GM12878 (cell line): ENCODE data around the gene SLX4IP. TPM values are rescaled to one million over a fixed set of nuclear protein-coding genes. Genes with fewer than 3 reads are reported as not detected.

Experiments
- ATAC-seq: fragments of 200-7000 bp; cut with Tn5 transposase; 3 replicates; pipeline ENCODE4 v1.9.1; 2020; ENCODE audit warnings: mild to moderate bottlenecking, moderate library complexity
- BruUV-seq: library from RNA; stranded (reverse); fragments of 400-500 nt; replicated peaks from 2 replicates; lab custom pipeline; 2021; lab: Mats Ljungman, UMichigan
- CTCF ChIA-PET: fragments of 300-600 bp; sonication (Branson Sonifier 250); formaldehyde crosslinking; extraction: SDS; loops from one replicate; lab custom pipeline; 2021; ENCODE audit warnings: inconsistent platforms; lab: Yijun Ruan, JAX
- POLR2A ChIA-PET: fragments of 350-600 bp; formaldehyde crosslinking; extraction: SDS; loops from one replicate; lab custom pipeline; 2021; ENCODE audit warnings: inconsistent platforms; lab: Charles Lee
- RAD21 ChIA-PET: fragments of 300-600 bp; sonication (Branson Sonifier 250); formaldehyde crosslinking; loops from one replicate; lab custom pipeline; 2023; ENCODE audit warnings: antibody characterized with exemption; ENCODE audit not compliant: unreplicated experiment; lab: Charles Lee
- SMC1A ChIA-PET: fragments of 300-600 bp; sonication (Branson Sonifier 250); formaldehyde crosslinking; loops from one replicate; lab custom pipeline; 2023; ENCODE audit not compliant: unreplicated experiment, uncharacterized antibody; lab: Charles Lee
- DNase-seq: peaks from one replicate; pipeline ENCODE4 v3.0.0-alpha.2; 2011; ENCODE audit warnings: low read depth, low spot score
- FAIRE-seq: peaks from 3 replicates; lab custom pipeline; 2011; peaks lifted over from hg19 to GRCh38; lab: Jason Lieb, UNC
- H2AFZ ChIP-seq: 2 replicates; pipeline ENCODE4 v1.6.0; 2011; ENCODE audit warnings: low read depth, low read length, control low read depth; ENCODE audit not compliant: control insufficient read depth
- H3K27ac ChIP-seq: 2 replicates; pipeline ENCODE4 v1.5.1; 2011; ENCODE audit warnings: control low read depth; ENCODE audit not compliant: control insufficient read depth, insufficient read depth
- H3K27me3 ChIP-seq, 2 experiments: replicated peaks in 1 of 2; 2 replicates each; pipeline versions ENCODE4 v1.6.0 to v1.6.1; 2011; ENCODE audit warnings: low read length in 1 of 2; ENCODE audit not compliant: control insufficient read depth in 2 of 2, insufficient read depth in 2 of 2
- H3K36me3 ChIP-seq, 2 experiments: 2 replicates each; pipeline ENCODE4 v1.5.1; 2011; ENCODE audit warnings: low read length in 1 of 2; ENCODE audit not compliant: control insufficient read depth in 2 of 2, insufficient read depth in 2 of 2
- H3K4me1 ChIP-seq: 2 replicates; pipeline ENCODE4 v1.6.1; 2011; ENCODE audit warnings: mild to moderate bottlenecking, low read length, moderate library complexity, mixed read lengths; ENCODE audit not compliant: control insufficient read depth, insufficient read depth
- H3K4me2 ChIP-seq: 2 replicates; pipeline ENCODE4 v1.6.0; 2011; ENCODE audit warnings: control low read depth; ENCODE audit not compliant: control insufficient read depth, insufficient read depth
- H3K4me3 ChIP-seq: fragments of 200-600 bp; sonication (generic); 2 replicates; pipeline ENCODE4 v1.5.1; 2016
- H3K79me2 ChIP-seq: 2 replicates; pipeline ENCODE4 v1.6.0; 2011; ENCODE audit warnings: low read length; ENCODE audit not compliant: control insufficient read depth, insufficient read depth
- H3K9ac ChIP-seq: 2 replicates; pipeline ENCODE4 v1.8.0; 2011; ENCODE audit warnings: low read length, control low read depth, mixed read lengths; ENCODE audit not compliant: control insufficient read depth, insufficient read depth
- H3K9me3 ChIP-seq: replicated peaks from 3 replicates; pipeline ENCODE4 v1.5.1; 2011; ENCODE audit warnings: mild to moderate bottlenecking, low read length; ENCODE audit not compliant: control insufficient read depth, insufficient read depth
- H4K20me1 ChIP-seq: 2 replicates; pipeline ENCODE4 v1.6.0; 2011; ENCODE audit not compliant: control insufficient read depth, insufficient read depth
- ATF7 ChIP-seq: fragments of 450-650 bp; IDR thresholded peaks from 2 replicates; pipeline ENCODE4 v1.6.1; 2016; ENCODE audit warnings: low read depth, mild to moderate bottlenecking
- EZH2 ChIP-seq: IDR thresholded peaks from 2 replicates; pipeline ENCODE4 v1.6.1; 2012; ENCODE audit warnings: low read depth, mild to moderate bottlenecking, control low read depth, inconsistent platforms, low read length, borderline replicate concordance; ENCODE audit not compliant: control insufficient read depth
- GABPA ChIP-seq: IDR thresholded peaks from 2 replicates; pipeline ENCODE4 v1.6.1; 2014; ENCODE audit warnings: antibody characterized with exemption, low read depth, mild to moderate bottlenecking, inconsistent platforms
- HDAC6 ChIP-seq: fragments of 200-600 bp; sonication (generic); IDR thresholded peaks from one replicate; pipeline ENCODE4 v1.8.0; 2017; ENCODE audit warnings: antibody characterized with exemption; ENCODE audit not compliant: unreplicated experiment
- HDGF ChIP-seq: fragments of 450-650 bp; IDR thresholded peaks from 2 replicates; pipeline ENCODE4 v1.6.1; 2016; ENCODE audit warnings: antibody characterized with exemption
- NFXL1 ChIP-seq: fragments of 450-650 bp; IDR thresholded peaks from 2 replicates; pipeline ENCODE4 v1.6.1; 2017; ENCODE audit warnings: antibody characterized with exemption, mild to moderate bottlenecking, borderline replicate concordance
- PAX5 ChIP-seq: IDR thresholded peaks from 2 replicates; pipeline ENCODE4 v1.6.1; 2011; ENCODE audit warnings: low read depth, low read length, borderline replicate concordance
- POLR2AphosphoS5 ChIP-seq: IDR thresholded peaks from 2 replicates; pipeline ENCODE4 v1.6.1; 2011; ENCODE audit warnings: mild to moderate bottlenecking, low read length, inconsistent platforms
- RFX5 ChIP-seq: IDR thresholded peaks from 2 replicates; pipeline ENCODE4 v1.6.1; 2011; ENCODE audit warnings: low read depth, low read length, improper control_type of control experiment
- TCF12 ChIP-seq: IDR thresholded peaks from 2 replicates; pipeline ENCODE4 v1.6.1; 2011; ENCODE audit warnings: low read depth, mild to moderate bottlenecking, low read length
- ZBED1 ChIP-seq: IDR thresholded peaks from 2 replicates; pipeline ENCODE4 v1.6.1; 2016; ENCODE audit warnings: borderline replicate concordance
- WGBS: methylation state at CpG from one replicate; pipeline ENCODE4 v1.1.6; 2016; ENCODE audit warnings: low lambda C conversion rate; ENCODE audit not compliant: insufficient replicate concordance, insufficient coverage; ENCODE audit errors: missing lambda C conversion rate; 5-methylcytosine and 5-hydroxymethylcytosine counted together
- in situ Hi-C: fragments of 300-500 bp; cut with MboI; formaldehyde crosslinking; loops from 9 replicates; pipeline ENCODE4 v1.14.3; 2018; ENCODE audit warnings: mixed read lengths
- intact Hi-C: fragments of 100-400 bp; cut with micrococcal nuclease; formaldehyde crosslinking; loops from one replicate; pipeline ENCODE4 v1.14.2; 2022; ENCODE audit not compliant: unreplicated experiment
- polyA plus RNA-seq, 11 experiments: library from polyadenylated mRNA; depleted of rRNA in 4 of 11; unstranded in 6 of 11; stranded (reverse) in 5 of 11; fragments of >200 nt; fragmentation: Nextera tagmentation in 4 of 11; fragmentation: Illumina TruSeq in 1 of 11; extraction: Ambion mirVana in 4 of 11; extraction: Trizol in 1 of 11; gene quantifications; 1 replicate in 1 of 11; 2 replicates in 10 of 11; pipeline versions ENCODE4 v1.2.1 to v1.2.3, GENCODE V29; 2011 to 2016; ENCODE audit warnings: inconsistent platforms in 2 of 11, missing spikeins in 2 of 11, low read depth in 1 of 11
- total RNA-seq, 4 experiments: library from RNA; depleted of rRNA in 3 of 4; stranded (reverse); fragments of >200 nt in 3 of 4; fragmentation: Illumina TruSeq in 1 of 4; extraction: Trizol in 1 of 4; gene quantifications; 2 replicates each; pipeline versions ENCODE4 v1.2.1 to v1.2.3, GENCODE V29; 2013 to 2021
- TF ChIP-seq, protein P1 (sequence below): fragments of 450-650 bp; IDR thresholded peaks from 2 replicates; pipeline ENCODE4 v1.6.1; 2017; ENCODE audit warnings: mild to moderate bottlenecking, moderate library complexity

Gene SLX4IP
- total and polyA plus RNA-seq, 10 of the 15 experiments (the other 5 are each of a cell fraction or from before 2014, with no cell fraction given): 2.2 to 11.0 (median 6.3) TPM

DNA sequence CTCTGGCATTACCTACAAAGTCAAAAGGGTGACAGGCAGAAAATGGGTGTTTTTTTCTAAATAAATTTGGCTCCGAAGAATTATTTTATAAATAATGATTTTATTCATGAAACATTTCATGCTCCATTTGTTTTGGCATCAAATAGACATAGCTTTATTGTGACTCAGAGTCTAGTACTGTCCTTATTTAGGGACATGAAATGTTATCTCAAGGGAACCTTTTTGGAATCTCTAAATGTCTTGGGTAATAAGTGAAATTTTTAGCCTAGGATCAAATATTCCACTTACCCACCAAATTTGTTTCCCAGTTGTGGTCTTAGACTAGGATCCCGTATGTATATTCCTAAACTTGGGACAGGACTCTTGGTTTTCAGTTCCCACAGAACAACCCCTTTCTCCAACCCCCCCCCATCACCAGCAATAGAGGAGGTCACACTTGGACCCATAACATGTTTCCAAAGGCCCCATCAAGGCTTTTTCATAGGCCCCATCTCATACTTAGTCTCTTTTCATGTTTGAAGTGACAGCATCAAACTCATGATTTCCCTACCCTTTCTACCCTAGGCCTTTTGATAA lies 156.9 kb downstream of the SLX4IP start (continued):
- no peak for TF ChIP-seq POLR2AphosphoS5
- TF ChIP-seq ZBED1: no peak
- TF ChIP-seq NFXL1: no peak
- TF ChIP-seq ATF7: no peak
- TF ChIP-seq HDAC6: no peak
- TF ChIP-seq TCF12: no peak
- TF ChIP-seq HDGF: no peak

DNA sequence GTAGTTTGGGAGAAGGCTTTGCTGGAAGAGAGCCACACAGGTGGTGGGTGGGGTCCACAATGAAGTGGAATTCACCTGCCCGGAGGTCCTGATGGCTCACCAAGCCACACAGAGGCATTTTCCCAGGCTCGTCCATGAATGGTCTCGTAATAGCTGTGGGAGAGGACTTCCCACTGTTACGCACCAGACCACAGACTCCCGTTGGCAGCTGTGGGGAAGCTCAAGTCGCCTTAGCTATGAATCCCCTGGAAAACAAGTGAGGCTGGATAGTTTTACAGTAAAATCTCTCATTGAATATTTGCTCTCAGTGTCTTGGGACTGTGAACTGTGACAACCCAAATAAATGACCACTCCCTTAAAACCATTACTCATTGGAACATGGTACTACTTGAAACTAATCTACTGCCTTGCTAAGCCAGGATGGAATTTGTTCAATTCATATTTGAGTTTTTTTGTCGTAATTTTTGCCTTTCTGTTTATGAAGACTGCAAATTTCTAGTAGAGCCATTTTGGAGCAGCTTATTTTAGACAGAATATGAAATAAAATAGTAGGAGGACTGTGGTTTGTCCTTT lies 159.3 kb downstream of the SLX4IP start:
- BruUV-seq: no TSS peak
- FAIRE-seq (no peak), ATAC-seq (no peak), DNase-seq (no peak)
- ChIA-PET CTCF (interaction anchor here (1.6 kb wide), 1 partner anchor 15 kb away, joined by 6 read pairs; no protein-coding TSS in a partner anchor), POLR2A (no interaction called here), RAD21 (no interaction called here), SMC1A (interaction anchor here (0.8 to 1.6 kb wide), 3 partner anchors 10 to 37 kb away, joined by 3 to 5 read pairs (median 3); no protein-coding TSS in a partner anchor)
- no peaks in the 10 kb centered on the region for H3K79me2 ChIP-seq
- TF ChIP-seq EZH2: no peak
- TF ChIP-seq, protein P1, sequence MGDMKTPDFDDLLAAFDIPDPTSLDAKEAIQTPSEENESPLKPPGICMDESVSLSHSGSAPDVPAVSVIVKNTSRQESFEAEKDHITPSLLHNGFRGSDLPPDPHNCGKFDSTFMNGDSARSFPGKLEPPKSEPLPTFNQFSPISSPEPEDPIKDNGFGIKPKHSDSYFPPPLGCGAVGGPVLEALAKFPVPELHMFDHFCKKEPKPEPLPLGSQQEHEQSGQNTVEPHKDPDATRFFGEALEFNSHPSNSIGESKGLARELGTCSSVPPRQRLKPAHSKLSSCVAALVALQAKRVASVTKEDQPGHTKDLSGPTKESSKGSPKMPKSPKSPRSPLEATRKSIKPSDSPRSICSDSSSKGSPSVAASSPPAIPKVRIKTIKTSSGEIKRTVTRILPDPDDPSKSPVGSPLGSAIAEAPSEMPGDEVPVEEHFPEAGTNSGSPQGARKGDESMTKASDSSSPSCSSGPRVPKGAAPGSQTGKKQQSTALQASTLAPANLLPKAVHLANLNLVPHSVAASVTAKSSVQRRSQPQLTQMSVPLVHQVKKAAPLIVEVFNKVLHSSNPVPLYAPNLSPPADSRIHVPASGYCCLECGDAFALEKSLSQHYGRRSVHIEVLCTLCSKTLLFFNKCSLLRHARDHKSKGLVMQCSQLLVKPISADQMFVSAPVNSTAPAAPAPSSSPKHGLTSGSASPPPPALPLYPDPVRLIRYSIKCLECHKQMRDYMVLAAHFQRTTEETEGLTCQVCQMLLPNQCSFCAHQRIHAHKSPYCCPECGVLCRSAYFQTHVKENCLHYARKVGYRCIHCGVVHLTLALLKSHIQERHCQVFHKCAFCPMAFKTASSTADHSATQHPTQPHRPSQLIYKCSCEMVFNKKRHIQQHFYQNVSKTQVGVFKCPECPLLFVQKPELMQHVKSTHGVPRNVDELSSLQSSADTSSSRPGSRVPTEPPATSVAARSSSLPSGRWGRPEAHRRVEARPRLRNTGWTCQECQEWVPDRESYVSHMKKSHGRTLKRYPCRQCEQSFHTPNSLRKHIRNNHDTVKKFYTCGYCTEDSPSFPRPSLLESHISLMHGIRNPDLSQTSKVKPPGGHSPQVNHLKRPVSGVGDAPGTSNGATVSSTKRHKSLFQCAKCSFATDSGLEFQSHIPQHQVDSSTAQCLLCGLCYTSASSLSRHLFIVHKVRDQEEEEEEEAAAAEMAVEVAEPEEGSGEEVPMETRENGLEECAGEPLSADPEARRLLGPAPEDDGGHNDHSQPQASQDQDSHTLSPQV: no peak
- TF ChIP-seq RFX5: no peak
- TF ChIP-seq GABPA: no peak
- TF ChIP-seq PAX5: no peak
- 80% methylated on average over 7 of the region's 7 CpGs for WGBS
- H3K4me2 ChIP-seq: no peak overlapping the region
- H2AFZ ChIP-seq: no peak overlapping the region
- peaks cover 7% of the 10 kb centered on the region; the same call in 1 of the 2 replicates for H3K4me1 ChIP-seq
- H3K9ac ChIP-seq: no peak overlapping the region
- H3K9me3 ChIP-seq: no peaks in the 10 kb centered on the region
- H3K27ac ChIP-seq: no peak overlapping the region
- in situ Hi-C loops (no loop called here), intact Hi-C loops (no loop called here)
- no peak overlapping the region for H3K4me3 ChIP-seq
- H3K36me3 ChIP-seq: no peaks in the 10 kb centered on the region
- H3K27me3 ChIP-seq: no peaks in the 10 kb centered on the region
- H4K20me1 ChIP-seq: no peaks in the 10 kb centered on the region
